ENCODE data around the gene ALPP.
"Not testable (repeated sequence)": the region's sequence is repeated elsewhere in the genome, so short reads cannot be mapped to it uniquely, and the experiment has no call there.

Gene ALPP

GRCh38 chr2:232341061-232341738, 37.4 kb upstream of the ALPP start:
- no peak for DNase-seq

DNA sequence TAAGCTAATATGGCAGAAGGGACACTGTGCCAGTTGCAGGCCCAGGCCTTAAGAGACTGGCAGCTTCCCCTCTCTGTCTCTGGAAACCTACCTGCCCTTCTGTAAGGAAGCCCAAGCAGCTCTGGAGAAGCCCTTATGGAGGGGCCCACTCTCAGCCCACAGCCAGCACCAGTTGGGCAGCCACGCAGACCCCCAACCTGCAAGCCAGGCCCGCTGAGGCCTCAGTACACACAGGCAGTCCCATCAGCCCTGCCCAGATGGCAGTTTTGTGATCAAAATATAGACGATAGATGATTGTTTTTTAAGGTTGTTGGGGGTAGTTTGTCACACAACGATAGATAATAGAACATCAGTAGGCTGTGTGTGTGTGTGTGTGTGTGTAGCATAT, 36.8 kb upstream of the ALPP start:
- DNase-seq, result no peak

- no peak for DNase-seq
Observed at GRCh38 chr2:232342635-232343565, 35.7 kb upstream of the ALPP start.

GRCh38 chr2:232343821-232344220, 34.7 kb upstream of the ALPP start:
- DNase-seq, result no peak

- no peak for DNase-seq
Observed at GRCh38 chr2:232345251-232345650, 33.3 kb upstream of the ALPP start.

- no peak for DNase-seq
Observed at GRCh38 chr2:232347369-232347768, 31.2 kb upstream of the ALPP start.

DNA sequence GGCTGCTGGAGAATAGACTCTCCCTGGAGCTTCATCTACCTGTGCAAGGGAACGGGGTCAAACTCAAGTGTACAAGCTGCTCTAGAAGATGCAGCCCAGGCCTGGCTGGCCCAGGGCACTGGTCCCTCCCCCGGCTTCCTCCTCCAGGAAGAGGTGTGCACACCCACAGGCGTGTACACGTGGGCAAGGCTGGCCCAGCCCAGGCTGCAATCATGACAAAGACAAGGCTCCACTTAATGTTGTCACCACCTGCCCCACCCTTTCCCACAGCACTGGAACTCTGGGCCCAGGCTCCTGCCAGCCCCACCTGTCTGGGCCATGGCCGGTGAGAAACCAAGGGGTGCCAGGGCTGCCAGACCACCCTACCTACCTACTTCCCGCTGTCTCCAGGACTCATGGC, 29.6 kb upstream of the ALPP start:
- no peak for DNase-seq

DNA sequence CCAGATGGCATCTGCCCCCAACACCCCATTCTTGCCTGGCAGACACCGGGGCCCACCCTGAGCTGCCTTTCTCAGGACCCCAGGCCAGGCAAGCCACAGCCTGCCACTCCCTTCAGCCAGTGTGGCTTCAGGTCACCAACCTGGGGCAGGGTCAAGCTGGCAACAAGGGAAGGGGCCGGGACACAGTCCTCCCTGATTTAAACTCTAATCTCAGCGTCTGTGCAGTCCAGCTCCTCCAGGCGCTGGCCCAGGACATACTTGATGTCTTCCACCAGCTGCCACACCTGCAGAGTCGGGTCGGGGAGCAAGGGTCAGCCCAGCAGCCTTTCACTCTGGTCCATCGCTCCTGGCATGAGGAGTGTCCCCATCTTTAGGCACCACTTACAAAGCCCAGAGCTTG, 29.0 kb upstream of the ALPP start:
- DNase-seq, result no peak

DNA sequence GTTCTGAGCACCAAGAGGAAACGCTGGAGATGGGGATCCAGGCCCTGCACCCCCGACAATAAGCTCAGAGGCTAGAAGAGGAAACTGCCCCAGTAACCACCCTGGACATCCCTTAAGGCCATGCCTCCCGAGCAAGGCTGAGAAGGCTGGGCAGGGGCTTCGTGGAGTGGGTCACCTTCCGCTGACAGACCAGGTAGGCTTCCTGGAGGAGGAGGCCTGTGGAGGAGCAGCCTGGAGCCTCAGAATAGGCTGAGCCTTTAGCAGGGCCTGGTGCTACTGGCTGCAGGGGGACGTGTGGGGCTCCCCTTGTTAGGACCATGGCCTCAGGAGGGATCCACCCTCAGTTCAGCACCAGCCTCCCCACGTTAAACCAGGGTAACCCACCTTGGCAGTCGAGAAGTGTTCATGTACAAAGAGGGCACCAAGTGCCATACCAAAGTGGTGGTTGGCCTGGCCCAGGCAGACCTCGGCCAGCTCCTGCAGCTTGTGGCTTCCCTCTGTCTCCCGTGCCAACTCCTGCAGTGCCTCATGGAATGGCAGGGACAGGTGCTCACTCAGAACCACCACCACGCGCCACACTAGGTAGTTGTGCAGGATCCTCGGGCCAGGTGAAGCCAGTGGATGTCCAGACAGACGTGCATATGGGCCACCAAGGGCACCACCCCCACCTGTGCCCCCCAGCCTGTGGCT, 28.5 kb upstream of the ALPP start:
- DNase-seq, result no peak

- peak in 1 of 2 experiments; percentile 35 for DNase-seq
Observed at GRCh38 chr2:232350804-232351685, 27.5 kb upstream of the ALPP start.

DNA sequence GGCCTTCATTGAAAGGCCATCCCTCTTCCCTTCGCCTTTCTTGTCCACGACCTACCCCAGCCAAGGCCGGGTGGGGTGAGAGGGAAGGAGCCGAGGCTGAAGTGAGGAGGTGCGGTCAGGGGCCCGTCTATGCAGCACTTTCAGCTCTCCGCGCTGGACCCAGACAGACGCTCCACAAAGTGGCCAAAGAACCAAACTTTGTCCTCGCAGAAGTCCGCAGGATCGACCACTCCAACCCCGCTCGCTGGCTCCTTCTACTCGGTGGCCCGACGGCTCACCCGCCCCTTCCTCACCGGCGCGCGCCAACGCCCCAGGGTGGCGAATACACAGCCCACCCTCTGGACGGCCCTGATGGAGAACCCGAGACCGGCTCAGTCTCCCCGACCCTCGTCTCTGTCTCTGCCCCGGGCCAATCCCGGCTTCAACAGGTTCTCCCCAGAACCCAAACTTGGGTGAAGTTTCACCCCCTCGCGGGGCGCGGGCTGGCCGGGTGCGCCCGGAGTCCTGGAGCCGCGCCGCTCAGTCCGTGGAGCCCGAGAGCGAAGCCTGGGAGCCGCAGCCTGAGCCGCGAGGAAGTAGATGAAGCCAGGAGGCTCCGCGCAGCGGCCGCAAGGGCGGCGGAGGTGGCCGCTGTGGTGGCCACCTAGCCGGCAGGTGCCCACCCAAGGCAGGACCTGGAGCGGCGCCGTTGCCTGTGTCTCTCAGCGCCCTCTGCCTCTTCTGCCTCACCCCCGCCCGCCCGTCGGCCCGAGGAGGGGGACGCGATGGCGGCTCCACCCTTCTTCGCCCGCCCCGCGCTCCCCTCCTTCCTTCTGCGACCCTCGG, 26.7 kb upstream of the ALPP start:
- DNase-seq, result no peak

DNA sequence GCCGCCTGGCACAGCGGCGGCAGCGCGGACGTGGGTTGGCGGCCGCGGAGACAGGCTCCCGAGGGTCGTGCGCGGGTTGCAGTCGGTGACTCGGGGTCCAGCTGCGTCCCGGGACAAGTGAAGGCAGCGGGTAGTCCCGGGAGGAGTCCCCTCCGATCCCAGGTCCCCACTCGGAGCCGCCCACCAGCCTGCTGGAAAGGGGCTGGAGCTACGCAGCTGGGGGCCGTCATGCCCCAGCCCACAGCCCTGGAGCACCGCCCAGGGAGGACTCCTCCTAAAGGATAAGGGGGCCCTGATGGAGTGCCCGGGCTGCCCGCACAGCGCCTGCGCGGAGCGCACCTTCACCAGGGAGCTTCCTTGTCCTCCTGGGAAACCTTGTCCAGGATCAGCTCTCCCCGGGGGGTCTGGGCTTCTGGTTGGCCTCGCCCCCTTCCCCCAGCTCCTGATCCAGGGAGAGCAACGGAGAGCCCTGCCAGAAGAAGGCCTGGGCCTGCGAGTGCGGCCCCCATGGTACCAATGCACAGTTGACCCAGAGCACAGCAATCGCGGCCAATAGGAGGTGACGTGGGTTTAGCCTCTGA, 25.9 kb upstream of the ALPP start:
- no peak for DNase-seq

DNA sequence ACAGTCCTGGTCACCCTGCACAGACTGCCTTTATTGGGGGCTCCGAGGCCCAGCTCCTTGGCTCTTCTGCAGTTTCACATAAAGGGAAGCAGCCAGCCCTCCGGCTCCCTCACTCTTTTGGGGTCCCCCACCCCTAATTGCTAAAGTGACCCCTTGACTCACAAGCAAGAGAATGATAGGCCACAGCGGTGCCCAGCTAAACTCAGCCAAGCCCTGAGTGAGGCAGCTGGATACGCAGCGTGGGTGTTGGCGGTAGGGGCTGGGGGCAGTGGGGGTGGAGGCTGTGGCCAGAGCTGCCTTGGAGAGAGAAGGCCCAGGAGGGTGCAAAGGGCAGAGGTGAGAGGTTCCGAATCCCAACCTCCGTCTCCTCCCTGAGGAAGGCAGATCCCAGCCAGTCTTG, 25.5 kb upstream of the ALPP start:
- DNase-seq, result no peak

DNA sequence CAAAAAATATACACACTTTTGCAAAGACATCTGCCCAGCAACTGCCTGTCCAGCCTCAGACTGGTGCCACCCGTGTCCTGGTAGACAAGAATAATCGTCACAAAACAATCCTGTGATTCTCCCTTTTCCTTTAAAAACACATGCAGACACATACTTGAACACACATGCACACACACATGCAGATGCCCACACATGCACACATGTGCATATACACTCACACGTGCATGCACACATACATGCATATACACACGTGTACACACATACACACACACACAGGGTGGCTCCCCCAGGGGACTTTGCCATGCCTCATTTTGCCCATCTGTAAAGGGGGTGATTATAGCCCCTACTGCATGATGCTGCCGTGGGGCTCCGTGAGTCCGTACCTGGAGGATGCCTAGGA, 24.9 kb upstream of the ALPP start:
- no peak for DNase-seq

GRCh38 chr2:232354069-232354468, 24.5 kb upstream of the ALPP start:
- no peak for DNase-seq

DNA sequence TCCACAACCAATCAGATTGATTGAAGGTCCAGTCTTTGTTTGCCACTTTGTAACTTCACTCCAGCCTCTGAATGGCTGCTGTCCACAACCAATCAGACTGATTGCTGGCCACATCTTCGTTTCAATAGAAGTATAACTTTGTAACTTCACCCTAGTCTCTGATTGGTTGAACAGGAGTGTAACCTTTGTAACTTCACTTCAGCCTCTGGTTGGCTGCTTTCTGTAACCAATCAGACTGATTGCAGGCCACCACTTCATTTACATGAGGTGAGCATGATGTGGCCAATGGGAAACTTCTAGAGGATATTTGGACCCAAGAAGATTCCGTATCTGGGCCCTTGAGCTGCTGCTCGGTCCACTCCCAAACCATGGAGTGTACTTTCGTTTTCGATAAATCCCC, 16.9 kb upstream of the ALPP start:
- DNase-seq, result no peak

DNA sequence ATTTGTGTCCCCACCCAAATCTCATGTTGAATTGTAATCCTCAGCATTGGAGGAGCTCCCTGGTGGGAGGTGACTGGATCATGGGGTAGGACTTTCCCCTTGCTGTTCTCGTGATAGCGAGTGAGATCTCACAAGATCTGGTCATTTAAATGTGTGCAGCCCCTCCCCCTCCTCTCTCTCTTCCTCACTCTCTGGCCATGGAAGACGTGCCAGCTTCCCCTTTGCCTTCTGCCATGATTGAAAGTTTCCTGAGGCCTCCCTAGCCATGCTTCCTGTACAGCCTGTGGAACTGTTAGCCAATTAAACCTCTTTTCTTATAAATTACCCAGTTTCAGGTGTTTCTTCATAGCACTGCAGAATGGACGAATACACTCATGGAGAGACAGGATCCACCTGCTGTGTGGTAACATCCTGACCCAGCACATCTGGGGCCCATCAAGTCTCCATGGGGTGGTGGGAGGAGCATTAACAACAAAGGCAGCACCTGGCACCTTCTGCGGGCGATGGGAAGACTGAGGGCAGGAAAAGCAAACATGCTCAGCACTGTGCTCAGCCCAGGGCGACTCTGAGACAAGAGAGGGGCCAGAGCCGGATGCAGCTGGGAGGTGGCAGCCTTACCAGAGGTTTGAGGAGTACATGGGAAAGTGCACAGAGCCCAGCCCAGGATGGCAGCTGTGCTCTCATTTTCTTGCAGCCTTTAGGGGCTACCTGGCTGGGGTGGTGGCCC, 16.2 kb upstream of the ALPP start:
- no peak for DNase-seq

DNA sequence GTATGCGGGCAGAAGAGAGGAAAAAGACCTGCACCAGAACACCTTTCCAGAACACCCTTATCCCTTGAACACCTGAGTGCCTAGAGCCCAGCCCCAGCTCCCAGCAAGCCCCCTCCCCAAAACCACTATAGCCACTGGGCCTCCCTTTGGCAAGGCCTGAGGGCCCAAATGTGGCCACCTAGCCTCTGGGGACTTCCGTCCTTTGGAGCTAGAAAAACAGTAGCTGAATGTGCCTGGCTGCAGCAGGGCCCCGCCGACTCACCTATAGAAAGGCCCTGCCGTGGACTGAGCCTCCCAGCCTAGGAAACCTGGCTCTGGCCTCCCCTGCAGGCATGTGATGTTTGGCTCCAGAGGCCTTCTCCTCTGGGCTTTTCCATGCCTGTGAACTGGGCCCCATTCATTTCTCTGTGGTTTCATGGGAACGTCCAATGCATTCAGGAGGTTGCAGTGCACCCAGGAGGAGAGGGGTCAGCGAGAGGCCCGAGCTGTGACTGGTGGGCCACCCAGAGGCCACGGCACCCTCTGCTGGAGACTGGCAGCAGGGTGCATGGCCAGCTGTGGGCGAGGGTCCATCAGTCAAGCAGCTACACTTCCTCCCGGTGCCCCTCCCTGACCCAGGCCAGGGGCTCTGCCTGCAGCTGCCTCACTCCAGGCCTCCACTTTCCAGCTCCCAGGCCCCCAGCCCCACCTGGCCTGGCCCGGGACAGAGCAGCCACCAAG, 15.3 kb upstream of the ALPP start:
- DNase-seq, result not testable (repeated sequence)

DNA sequence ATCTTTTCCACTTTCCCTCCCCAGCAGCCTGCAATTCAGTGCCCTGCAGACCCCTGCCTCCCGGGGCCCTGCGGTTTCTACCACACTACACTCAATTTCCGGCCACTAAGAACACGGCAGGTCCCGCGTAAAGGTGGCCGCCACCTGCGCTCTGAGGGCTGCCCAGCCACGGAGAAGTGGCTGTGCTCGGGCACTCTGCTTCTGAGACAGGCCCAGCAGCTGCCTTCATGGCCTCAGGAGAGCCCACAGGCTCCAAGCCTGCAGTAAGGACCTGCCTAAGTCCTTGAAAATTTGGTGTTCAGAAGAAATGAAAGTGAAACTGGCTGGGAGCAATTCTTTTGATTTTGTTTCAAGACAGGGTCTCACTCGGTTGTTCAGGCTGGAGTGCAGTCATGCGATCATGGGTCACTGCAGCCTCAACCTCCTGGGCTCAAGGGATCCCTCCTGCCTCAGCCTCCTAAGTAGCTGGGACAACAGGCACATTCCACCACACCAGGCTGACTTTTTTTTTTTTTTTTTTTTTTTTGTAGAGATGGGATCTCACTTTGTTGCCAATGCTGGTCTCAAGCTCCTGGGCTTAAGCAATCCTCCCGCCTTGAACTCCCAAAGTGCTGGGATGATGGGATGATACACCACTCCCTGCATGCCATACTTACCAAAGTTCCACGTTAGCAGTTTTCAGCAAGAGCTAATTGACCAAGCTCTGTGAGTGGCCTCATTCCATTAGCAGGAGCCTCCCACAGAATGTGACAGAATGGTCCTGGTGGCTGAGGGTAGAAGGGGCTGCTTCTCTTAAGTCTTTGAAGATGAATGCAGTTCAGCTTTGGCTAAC, 14.6 kb upstream of the ALPP start:
- no peak for DNase-seq

Data from NCI-H526 (cell line).